GM18907 (cell line): ENCODE measurements around the gene RNF32.
"Not testable (repeated sequence)": the region's sequence is repeated elsewhere in the genome, so short reads cannot be mapped to it uniquely, and the experiment has no call there.

Experiments used
- ATAC-seq: cut with Tn5 transposase; IDR thresholded peaks from one replicate; pipeline ENCODE4 v1.9.1; 2021; ENCODE audit warnings: mild to moderate bottlenecking, moderate library complexity; ENCODE audit not compliant: unreplicated experiment

RNF32 gene

DNA sequence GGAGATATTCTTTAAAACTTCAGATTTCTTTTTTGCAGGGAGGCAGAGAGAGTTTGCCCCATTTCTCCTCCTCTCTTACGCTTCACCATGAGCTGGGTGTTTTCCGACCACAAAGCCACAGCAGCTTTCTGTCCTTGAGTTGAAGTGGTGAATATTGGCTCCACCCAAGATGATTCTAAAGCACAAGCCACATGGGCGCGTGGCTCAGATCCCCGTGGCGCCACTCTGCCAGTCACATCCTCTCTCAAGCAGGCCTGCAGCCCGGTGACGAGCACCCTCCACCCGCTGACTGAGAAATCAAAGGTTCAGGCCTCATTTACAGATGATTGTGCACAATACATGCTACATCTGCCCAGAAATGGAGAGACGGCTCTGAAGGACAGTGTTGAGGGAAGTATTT, 27.6 kb upstream of the RNF32 start:
- ATAC-seq, result peak; percentile 70

DNA sequence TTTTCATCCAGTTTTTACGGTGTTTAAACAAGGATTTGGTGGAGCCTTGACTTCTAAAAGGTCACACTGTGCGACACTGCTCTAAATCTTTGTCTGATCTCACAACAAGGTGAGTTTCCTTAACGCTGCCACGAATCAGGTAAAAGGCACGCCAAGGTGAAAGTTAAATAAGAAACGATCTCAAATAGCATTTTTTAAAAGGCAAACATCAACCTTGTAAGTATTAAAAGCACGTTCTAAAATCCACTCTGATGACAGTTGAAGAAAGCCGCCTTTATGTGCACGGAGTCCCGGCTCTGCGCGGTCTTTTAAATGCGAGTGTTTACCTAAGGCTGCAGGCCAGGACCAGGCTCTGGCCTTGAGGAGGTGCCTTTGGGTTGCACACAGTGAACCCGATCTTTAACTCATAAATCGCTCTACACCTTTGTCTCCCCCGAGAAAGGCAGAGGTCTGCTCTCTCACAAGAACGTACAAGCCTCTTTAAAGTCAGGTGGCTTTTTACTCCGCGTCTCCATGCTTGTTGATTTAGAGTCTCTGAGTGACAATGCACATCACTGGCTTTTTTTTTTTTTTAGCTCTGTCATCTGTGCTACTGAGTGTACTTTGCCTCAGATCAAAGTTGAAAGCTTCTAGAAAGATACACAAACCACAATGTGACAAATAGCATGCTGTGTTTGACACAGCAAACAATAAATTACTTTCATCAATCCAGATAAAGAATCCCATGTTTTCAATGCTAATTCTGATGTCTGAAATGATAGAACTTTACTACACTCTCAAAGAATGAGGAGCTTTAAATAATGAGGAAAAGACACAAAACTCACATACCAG, 25.9 kb upstream of the RNF32 start:
- ATAC-seq, result no peak

DNA sequence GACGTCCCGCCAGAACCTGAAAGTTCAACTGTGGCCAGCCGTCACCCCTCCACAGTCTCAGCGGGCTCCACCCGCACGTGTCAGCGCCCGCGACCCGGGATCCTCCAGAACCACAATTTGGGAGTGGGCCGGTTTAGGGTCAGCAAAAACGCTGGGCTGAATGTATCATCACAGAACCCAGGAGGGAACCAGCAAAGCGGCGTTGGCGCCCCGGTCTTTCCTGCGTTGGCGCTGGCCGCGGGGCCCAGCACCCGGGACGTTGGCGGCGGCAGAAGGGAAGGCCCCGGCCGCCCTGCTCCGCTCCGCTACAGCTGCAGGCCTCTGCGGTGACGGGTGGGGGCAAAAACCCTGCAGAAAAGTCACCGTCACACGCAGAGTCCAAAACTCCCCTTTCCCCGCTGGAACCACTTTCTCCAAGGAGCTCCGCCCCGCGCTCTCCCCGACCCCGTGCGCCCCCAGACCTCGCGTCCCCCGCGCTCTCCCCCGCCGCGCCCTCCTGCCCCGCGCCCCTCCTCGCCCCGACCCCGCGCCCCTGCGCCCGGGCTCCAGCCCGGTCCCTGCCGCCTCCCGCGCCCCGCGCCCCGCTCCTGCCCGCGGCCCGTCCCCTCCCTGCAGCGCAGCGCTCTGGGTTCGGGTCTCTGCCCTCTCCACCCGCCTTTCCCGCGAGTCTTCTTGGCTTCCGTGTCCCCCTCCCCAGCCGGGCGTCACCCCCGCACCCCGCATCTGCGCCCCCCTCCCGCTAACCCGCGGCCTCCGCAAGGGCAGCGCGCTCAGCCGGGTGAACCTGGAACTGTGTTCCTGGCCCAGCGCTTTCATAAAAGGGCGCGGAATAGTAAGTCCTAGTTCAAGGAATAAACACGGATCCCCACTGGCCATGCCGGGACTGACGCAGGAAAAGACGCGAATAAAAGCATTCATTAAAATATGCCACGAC, 24.0 kb upstream of the RNF32 start:
- ATAC-seq, result no peak

DNA sequence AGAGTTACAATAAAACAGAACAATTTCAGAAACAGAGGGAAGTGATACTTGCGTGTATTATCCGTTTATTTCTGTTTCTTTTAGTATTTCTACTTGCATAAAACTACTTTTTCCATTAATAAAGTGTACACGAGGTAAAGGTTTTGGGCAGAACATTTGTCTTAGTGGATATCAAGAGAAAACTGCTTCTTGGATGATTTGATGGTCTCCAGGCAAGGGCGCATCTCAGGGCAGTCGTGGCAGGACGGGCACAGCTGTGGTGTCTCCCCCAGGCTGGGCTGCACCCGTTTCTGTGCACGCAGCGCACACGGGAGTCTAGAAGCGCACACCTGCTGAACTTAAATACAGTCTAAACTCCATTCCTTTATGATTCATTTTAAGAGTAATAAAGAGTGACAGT, 23.4 kb upstream of the RNF32 start:
- no peak for ATAC-seq

DNA sequence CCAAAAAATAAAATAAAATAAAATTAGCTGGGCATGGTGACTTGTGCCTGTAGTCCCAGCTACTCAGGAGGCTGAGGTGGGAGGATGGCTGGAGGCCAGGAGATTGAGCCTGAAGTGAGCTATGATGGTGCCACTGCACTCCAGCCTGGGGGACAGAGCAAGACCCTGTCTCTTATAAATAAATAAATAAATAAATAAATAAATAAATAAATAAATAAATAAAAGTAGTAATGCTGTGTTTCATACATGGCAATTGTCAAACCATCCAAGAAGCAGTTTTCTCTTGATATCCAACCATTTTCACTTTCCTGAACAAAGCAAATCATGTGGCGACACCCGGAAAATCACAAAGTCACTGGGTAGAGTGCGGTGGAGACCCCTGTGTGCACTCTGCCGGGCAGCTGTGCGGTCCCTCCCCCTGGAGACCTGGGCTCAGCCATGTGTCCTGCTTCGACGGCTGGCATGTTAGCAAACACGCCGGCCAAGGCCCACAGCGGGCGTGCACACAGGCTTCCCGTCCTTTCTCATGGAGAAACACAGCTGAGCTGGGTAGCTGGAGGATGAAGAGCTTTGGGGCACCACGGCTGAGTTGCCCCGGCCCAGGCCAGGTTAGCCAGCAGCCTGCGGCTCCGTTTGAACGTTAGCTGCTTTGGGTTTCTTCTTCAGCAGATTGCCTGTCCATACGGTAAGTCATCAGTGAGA, 22.3 kb upstream of the RNF32 start:
- ATAC-seq, result no peak

DNA sequence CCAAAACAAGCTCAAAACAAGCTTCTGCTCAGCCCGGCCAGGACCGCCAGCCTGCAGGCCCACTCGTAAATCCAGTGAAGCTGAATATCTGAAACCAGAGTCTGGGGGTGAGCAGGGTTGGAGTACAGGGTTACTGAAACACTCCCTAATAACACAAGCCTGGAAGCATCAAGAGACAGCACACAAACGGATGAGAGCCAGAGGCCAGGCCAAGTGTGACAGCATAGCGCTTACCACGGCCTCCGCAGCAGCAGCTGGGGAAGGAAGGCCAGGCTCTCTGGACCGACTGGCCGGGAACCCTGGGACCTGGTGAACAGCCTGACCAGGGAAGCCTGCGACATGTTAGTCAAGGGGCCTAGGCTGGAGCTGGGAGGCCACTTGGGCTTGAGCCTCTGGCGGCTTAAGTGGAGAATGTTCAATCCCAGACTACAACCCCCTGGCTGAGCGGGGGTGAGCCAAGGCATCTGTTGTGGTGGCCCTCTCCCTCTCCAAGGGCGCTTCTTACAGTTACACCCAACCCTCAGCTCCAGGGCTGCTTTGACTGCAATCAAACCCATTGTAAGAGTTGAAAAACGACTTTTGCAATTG, 21.7 kb upstream of the RNF32 start:
- ATAC-seq, result no peak

DNA sequence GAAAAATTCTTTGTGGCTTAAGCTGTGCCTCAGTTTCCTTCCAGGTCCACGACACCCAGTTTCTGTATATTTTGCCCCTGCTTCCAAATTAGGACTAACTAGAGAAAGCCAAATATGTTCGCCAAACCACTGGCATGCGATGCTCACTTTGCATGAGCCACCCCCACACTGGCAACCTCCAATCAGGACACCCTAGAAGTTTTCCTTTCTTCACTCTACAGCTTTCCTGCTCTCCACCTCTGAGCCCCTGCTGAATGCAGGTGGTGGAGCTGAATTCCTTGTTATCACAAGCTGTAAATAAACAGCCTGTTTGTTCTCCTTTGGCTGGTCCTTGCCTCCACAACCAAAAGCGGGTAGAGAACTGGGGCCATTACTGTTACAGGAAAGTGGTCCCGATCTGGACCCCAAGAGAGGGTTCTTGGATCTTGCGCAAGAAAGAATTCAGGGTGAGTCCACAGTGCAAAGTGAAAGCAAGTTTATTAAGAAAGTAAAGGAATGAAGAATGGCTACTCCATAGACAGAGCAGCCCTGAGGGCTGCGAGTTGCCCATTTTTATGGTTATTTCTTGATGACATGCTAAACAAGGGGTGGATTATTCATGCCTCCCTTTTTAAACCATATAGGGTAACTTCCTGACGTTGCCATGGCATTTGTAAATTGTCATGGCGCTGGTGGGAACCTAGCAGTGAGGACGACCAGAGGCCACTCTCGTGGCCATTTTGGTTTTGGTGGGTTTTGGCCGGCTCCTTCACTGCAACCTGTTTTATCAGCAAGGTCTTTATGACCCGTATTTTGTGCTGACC, 20.9 kb upstream of the RNF32 start:
- ATAC-seq, result not testable (repeated sequence)

DNA sequence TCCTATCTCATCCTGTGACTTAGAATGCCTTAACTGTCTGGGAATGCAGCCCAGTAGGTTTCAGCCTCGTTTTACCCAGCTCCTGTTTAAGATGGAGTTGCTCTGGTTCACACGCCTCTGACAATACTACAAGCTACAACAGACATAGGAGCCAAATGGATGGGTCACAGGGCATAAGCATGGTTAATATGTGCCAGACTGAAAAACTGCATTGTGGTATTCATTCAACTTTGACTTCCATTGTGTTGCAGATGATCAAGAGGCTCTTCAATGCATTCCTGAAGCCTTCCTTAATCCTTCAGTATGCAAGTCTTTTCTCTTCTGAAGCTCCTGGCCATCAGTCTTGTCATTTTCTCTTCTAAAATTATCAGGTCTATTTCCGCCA, 20.3 kb upstream of the RNF32 start:
- ATAC-seq, result no peak

DNA sequence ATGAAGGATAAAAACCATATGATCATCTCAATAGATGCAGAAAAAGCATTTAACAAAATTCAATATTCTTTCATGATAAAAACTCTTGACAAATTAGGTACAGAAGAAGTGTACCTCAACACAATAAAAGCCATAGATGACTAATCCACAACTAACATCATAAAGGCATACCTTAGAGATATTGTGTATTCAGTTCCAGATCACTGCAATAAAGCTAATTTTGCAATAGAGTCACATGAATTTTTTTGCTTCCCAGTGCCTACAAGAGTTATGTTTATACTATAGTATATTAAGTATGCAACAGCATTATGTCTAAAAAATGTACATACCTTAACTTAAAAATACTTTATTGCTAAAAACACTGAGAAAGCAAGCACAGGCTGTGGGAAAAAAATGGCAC, 18.9 kb upstream of the RNF32 start:
- ATAC-seq, result no peak

DNA sequence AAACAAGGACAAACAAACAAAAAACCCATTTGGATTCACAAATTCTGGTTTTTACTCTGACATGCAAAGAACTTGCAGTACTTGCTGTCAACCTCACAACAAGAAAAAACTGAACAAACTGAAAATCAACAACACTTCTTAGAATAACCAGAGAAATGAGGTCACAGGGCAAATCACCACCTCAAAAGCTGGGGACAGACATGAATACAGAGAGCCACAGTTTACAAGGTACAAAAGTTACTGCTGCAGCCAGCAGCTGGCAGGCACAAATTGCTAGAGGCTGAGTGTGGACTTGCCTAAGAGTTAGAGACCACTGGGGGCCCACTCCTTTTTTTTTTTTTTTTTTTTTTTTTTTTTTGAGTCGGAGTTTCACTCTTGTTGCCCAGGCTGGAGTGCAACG, 15.0 kb upstream of the RNF32 start:
- no peak for ATAC-seq

DNA sequence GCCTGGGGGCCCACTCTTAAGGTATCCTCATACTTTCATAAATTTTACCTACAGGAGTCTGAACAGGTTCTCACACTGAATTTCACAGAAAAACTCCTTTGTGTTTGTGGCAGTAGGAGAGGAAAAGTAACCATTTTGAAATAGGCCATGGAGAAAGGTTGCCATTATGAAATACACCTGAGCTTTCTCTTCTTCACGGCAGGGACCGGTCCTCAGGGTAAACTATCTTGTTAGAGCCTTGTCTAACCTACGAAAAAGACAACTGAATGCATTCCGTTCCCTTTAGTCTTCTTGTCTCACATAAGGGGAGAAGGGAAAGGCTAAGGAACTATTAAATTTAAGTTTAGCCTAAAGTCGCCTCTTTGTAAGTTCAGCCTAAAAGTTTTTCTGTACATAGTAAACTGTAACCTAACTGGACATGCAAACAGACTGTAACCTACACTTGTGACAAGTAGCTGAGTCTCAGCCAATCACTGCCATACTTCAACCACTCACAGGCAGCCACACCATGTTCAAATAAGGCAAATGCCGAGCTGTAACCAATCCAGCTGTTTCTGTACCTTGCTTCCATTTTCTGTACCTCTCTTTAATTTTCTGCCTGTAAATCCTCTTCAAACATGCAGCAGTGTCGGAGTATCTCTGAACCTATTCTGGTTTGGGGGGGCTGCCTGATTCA, 14.2 kb upstream of the RNF32 start:
- no peak for ATAC-seq

DNA sequence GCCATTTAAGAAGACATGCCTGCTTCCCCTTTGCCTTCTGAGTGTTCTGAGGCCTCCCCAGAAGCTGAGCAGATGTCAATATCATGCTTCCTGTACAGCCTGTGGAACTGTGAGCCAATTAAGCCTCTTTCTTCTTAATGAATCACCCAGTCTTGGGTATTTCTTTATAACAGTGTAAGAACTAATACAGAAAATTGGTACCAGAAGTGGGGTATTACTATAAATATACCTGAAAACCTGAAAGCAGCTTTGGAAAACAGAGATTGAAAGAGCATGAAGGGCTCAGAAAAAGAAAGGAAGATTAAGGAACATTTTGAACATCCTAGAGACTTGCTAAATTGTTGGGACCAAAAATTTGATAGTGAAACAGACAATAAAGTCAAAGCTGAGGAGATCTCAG, 12.0 kb upstream of the RNF32 start:
- no peak for ATAC-seq

DNA sequence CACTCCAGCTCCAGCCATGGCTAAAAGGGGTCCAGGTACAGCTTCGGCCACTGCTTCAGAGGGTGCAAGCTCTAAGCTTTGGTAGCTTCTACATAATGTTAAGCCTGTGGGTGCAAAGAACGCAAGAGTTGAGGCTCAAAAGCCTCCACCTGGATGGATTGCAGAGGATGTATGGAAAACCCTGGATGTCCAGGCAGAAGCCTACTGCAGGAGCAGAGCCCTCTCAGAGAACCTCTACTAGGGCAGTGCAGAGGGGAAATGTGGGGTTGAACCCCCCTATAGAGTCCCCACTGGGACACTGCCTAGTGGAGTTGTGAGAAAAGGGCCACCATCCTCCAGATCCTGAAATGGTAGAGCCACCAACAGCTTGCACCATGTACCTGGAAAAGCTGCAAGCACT, 10.7 kb upstream of the RNF32 start:
- no peak for ATAC-seq

DNA sequence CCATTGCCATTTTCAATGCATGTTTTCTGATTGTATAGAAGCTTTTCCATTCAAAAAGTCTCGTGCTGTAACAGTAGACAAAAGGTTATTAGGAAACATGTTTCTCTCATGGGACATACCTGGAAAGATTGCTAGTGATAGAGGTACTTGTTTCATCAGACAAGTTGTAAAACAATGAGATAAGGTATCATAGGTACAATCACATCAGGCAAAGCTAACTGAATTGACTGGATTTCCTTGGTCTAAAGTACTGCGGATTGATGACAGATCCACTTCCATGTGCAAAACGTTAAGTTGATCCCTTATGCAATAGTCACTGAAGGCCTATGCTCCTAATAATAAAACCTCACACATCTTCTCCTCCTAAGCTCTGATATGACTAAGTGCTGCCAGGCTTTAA, 6.5 kb upstream of the RNF32 start:
- ATAC-seq, result no peak

DNA sequence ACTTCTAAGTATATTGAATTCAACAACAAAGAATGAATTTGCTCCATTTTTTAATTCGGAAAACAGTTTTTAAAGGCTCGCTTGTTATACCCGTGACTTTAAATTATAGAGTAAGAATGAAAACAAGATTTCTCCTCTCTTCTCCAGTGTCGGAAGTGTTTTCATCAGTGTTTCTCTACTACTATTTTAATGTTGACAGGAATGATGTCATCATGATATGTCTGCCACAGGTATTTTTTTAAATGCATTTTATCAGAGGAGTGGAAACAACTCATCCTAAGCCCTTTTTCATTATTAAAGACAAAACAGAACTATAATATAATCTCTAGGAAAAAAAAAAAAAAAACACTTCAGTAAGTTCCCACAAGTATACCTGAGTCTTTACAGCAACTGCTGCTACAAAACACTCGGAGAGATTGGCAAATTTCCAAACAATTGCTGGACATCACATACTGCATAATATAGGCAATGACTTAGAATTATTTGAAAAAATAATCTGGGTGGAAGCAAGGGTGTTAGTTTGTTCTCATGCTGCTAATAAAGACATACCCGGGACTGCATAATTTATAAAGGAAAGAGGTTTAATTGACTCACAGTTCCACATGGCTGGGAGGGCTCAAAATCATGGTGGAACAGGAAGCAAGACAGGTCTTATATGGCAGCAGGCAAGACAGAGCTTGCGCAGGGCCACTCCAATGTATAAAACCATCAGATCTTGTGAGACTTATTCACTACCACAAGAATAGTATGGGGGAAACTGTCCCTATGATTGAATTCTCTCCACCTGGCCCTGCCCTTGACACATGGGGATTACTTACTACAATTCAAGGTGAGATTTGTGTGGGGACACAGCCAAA, 4.8 kb upstream of the RNF32 start:
- no peak for ATAC-seq

DNA sequence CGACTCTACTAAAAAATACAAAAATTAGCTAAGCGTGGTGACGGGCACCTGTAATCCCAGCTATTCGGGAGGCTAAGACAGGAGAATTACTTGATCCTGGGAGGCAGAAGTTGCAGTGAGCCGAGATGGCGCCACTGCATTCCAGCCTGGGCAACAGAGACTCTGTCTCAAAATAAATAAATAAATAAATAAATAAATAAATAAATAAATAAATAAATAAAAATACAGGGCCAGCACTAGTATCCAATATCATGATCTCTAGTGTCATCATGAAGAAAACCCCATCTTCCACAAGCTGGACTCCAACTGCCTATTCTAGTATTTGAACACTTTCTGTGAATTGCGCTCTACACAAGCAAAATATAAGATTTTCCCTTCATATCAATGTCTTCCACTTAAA, 3.5 kb upstream of the RNF32 start:
- not testable (repeated sequence) for ATAC-seq

DNA sequence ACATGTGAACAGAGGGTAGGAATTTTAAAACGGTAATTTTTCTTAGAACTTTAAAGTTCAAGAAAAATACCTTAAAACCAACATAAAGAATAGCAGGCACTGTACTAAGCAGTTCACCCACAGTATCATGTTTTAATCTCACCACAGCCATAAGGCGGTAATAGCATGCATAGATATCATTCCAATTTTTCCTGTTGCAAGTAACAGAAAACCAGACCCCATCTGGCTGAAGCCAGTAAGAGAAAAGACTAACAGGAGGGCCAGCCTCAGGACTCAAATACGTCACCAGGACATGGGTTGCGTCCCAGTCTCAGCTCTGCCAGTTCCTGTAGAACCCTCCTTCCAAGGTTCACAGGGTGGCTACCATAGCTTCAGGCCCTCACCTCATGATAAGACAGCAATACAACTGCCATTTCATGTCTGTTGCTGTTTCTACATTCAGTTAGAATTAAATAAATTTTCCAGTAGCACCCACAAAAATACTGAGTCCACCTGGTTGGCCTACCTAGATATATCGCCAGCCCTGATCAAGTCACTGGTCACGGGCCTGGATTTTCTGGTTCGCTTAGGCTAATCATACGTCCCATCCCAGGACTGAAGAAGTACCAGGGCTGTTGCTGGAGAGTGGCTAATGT, 2.0 kb upstream of the RNF32 start:
- ATAC-seq, result no peak
